GM19043 (cell line): ENCODE results near the gene CDC73.
"Not testable (repeated sequence)": the region's sequence is repeated elsewhere in the genome, so short reads cannot be mapped to it uniquely, and the experiment has no call there.

Experiments used
- ATAC-seq: cut with Tn5 transposase; IDR thresholded peaks from one replicate; pipeline ENCODE4 v1.9.1; 2021; ENCODE audit warnings: low read depth; ENCODE audit not compliant: unreplicated experiment

CDC73 gene

DNA sequence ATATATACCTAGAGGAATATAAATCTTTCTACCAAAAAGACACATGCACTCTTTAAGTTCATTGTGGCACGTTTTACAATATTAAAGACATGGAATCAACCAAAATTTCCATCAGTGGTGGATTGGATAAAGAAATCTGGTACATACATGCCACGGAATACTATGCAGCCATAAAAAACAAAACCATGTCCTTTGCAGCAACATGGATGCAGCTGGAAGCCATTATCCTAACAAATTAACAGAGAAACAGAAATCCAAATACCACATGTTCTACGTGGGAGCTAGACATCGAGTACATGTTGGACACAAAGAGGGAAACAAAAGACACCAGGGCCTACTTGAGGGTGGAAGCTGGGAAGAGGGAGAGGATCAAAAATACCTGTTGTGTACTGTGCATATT is 97.6 kb downstream of the CDC73 start:
- ATAC-seq: no peak

DNA sequence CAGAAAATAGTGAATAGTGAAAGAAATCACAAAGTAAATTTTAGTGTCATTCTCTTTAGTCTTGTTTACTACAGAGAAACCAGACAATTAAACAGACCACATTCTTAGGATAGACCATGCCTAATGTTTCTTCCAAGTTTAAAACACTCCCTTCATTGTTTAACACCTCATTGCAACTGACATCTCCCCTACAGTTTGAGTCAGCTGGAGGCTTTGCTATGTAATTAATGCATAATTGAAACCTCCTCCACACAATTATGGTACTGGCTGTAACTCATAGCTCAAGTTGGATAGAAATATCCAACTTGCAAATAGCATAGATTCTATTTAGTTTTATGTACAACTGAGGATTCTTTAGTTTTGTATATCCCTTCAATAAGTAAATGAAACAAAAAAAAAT is 99.8 kb downstream of the CDC73 start:
- ATAC-seq: no peak

DNA sequence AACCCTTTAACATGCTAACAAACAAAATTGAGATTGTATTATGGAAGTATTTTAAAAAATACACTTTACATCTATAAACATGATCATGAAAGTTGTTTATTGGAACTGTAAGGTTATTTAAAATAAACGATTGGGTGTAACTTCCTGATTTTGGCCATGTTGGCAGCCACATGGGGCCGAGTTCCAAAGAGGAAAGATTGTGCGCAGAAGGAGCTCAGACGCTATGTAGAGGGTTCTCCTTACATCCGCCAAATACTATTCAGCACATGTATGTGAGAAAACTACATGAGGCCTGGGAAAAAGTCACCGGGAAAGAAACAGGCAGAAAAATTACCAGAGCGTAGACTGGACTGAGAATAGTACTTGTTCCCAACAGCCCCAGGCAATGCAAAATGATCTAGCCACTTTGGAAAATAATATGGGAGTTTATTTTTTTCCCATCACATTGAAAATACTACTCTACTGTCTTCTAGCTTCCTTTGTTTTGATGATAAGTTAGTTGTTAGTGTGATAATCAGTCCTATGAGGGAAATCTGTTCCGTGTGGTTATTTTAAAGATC is 100.3 kb downstream of the CDC73 start:
- no peak for ATAC-seq

DNA sequence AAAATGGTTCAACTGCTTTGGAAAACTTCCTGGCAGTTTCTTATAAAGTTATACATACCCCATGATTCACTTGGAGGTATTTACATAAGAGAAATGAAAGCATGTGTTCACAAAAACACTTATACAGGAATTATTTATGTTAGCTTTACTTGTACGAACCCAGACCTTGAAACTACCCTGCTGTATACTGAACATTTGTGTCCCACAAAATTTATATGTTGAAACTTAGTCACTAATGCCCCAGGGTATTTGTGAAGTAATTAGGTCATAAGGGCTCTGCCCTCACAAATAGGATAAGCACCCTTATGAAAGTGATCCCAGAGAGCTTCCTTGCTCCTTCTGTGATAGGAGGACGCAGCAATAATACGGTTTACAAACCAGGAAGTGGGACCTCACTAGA is 107.3 kb downstream of the CDC73 start:
- ATAC-seq: no peak

DNA sequence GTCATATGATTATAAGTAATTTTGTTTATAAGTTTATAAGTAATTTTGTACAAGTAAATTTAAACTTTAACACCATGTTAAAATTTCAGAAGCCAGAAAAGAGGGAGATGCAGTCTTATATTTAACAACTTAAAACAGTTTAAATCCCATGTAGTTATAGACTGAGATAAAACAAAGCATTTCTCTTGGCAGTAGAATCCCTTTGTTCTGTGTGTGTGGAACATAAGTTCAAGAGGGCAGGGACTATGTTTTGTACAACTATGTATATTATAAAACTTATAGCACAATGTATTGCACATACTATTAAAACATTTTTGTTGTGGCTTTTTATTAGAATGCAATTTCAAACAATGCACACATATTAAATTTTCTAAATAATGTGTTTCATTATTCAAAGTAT is 109.3 kb downstream of the CDC73 start:
- ATAC-seq: not testable (repeated sequence)

DNA sequence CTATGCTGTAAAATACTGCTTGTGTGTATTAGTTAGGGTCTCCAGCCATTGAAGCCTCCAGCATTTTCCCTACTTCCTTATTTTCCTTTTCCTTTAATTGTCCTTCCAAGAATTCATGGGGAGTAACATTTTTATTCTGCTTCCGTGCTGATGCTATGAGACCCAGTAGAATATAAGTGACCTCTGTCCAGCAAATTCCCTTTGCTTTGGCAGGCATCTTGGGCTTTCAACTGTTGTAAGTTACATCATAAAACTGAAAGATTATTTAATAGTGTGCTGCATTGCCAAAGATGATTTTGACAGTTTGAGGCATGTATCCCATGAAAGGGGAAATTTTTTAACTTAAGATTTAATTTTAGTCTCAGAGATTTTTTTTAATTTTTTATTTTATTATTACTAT is 112.7 kb downstream of the CDC73 start:
- no peak for ATAC-seq

- ATAC-seq: no peak
Observed at GRCh38 chr1:193237381-193237978, 115.6 kb downstream of the CDC73 start.

- no peak for ATAC-seq
Observed at GRCh38 chr1:193240609-193241008, 118.8 kb downstream of the CDC73 start.

DNA sequence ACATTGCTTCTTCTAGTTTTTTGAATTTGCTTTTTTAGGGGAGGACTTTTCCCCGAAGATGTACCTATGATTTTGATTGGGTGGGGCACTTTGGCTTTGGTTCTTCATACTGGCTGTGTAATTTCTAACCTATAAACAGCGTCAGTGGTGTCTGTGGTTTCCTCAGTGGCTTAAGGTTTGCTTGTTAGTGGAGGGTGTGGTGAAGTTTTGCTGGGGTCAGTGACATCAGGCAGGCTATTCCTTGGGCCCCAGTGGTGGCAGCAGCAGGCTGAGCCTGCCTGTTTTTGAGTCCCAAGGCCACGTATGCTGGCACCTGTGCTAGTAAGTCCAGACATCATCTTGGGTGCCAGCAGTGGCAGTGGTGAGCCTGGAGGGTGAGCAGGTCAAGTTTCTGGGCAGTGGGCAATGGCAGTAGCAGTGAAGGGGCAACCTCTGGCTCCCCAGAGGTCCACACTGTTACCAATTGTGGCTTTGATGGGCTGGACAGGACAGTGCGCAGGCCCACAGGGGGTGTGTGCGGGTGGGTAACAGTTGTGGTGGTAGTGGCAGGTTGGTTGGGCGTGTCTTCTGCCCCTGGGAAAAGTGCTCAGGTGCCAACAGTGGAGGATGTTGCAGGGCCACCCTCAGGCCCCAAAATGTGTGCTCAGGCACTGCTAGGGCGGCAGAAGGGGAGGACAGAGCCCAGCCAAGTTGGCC is 119.4 kb downstream of the CDC73 start:
- ATAC-seq: no peak

DNA sequence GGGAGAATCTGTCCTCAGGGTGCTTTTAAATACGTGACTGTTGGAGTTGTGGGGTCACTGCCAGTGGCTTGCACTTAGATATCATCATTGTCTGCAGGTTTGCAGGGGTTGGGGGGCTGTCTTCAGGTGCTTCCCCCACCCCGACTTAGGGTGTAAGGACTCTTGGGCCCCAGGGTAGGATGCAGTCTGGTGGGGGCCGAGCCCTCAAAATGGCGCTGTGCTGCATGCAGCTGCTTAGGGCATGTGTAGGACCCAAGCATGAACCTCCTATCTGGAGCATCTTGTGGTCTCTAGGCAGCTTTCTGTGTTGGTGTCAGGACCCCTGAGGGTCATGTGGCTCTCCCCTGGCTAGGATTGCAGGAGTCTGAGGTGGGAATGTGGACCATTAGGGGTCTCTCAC is 120.2 kb downstream of the CDC73 start:
- no peak for ATAC-seq

DNA sequence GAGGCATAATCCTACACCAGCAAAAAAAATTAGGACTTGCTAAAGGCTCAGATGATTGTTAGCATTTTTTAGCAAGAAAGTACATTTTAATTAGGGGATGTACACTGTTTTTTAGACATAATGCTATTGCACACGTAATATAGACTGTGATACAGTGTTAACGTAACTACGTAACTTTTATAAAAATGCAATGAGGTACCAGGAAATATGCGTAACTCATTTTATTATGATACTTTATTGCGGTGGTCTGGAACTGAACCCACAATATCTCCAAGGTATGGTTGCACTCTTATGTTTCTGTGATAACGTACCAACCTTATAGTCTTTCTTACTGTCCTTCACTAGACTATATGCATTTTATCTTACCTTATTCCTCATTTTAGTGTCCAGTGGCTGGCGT is 127.4 kb downstream of the CDC73 start:
- ATAC-seq: no peak

GRCh38 chr1:193251950-193252349 is 130.1 kb downstream of the CDC73 start:
- no peak for ATAC-seq

DNA sequence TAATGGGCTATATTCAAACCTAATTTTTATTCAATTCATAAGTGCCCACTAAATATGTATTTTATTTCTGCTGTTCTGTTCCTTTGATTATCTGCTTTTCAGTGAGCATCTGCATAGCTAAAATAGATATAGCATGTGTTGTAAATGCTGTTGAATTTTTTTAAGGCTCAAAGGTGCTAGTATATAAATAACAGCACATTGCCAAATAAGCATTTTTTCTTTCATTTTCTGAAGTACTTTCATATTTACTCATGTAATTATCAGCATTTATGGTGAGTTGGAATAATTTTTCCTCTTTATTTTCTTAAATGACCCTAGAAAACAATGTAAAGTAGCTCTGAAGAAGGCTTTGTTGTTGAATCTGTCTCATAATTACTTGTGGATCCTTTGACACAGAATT is 134.2 kb downstream of the CDC73 start:
- ATAC-seq: no peak

GRCh38 chr1:193259636-193260035 is 137.8 kb downstream of the CDC73 start:
- ATAC-seq: no peak

DNA sequence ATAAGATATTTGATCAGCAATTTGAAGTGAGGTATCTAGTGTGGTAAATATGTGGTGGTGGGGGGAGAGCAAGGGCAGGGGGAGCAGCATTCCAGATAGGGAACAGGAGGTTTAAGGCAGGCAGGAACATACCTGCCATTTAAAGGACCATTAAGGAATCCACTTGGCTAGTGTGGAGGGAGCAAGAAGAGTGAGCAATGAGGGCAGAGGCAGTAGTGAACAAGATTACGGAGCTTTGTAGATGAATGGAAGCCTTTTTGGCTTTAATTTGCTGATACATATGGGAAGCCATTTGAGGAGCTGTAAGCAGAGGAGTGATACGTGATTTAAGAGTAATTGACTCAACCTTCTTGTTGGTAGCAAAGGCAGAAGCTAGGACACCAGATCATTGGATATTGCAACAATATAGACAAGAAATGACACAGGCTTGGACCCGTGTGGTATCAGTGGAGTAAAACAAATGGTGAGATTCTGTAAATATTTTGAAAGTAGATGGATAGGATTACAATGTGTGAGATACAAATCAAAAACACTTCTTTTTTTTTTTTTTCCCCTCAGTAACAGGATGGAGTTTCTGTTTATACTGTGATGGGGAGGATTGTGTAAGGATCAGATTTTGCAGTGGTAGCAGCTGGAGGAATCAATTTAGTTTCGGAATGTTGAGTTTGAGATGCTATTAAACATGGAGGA is 138.4 kb downstream of the CDC73 start:
- no peak for ATAC-seq

- no peak for ATAC-seq
Observed at GRCh38 chr1:193260896-193261295, 139.1 kb downstream of the CDC73 start.

- no peak for ATAC-seq
Observed at GRCh38 chr1:193262661-193263060, 140.8 kb downstream of the CDC73 start.

GRCh38 chr1:193264313-193265065 is 142.7 kb downstream of the CDC73 start:
- ATAC-seq: no peak

DNA sequence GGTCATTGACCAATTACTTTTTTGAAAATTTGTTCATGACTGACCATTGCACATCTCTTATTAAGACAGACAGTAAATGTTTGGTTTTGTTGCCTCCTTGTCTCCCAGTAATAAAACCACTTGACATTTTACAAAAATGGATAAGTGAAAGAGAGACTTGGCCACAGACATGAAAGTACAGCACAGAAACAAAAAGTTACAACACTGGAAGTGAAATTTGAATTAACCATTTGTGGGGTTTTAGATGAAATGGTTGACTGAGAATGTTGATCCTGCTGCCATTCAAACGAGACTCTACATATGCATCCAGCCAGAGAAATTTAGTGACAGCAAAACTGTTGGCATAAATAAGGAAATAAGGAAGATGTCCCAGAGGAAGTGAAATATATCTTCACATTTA is 143.9 kb downstream of the CDC73 start:
- no peak for ATAC-seq

DNA sequence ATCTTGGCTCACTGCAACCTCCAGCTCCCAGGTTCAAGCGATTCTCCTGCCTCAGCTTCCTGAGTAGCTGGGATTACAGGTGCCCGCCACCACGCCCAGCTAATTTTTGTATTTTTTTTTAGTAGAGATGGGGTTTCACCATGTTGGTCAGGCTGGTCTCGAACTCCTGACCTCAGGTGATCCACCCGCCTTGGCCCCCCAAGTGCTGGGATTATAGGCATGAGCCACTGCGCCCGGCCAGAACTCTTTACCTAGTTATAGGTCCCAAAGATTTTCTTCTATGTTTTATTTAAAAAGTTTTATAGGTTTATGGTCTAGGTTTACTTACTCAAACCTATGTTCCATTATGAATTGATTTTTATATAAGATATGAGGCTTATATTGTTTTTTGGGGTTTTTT is 145.0 kb downstream of the CDC73 start:
- not testable (repeated sequence) for ATAC-seq

DNA sequence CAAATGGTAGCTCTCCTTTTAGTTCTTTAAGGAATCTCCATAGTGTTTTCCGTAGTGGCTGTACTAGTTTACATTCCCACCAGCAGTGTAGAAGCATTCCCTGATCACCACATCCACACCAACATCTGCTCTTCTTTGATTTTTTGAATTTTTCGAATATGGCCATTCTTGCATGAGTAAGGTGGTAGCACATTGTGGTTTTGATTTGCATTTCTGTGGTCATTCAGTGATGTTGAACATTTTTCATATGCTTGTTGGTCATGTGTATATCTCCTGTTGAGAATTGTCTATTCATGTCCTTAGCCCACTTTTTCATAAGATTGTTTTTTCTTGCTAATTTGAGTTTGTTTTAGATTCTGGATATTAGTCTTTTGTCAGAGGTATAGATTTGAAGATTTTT is 149.2 kb downstream of the CDC73 start:
- peak; percentile 92 for ATAC-seq
